A673 (cell line): Measurements from ENCODE around the gene FSCN2. TPM values are rescaled to one million over a fixed set of nuclear protein-coding genes. Genes with fewer than 3 reads are reported as not detected.

Experiments
- BruUV-seq: library from RNA; stranded (reverse); fragments of 400-500 nt; replicated peaks from 2 replicates; lab custom pipeline; 2021; lab: Mats Ljungman, UMichigan
- CTCF ChIA-PET: fragments of 300-600 bp; sonication (Branson Sonifier 250); formaldehyde crosslinking; loops from one replicate; lab custom pipeline; 2022; ENCODE audit warnings: antibody characterized with exemption; lab: Charles Lee
- POLR2A ChIA-PET: fragments of 300-600 bp; sonication (Branson Sonifier 250); formaldehyde crosslinking; loops from one replicate; lab custom pipeline; 2022; ENCODE audit warnings: antibody characterized with exemption; ENCODE audit not compliant: low non-redundant PET; lab: Charles Lee
- DNase-seq: peaks from one replicate; pipeline ENCODE4 v3.0.0-alpha.2; 2015; ENCODE audit warnings: low spot score
- H3K27ac ChIP-seq: fragments of 200-600 bp; sonication (generic); 2 replicates; pipeline ENCODE4 v1.5.1; 2016; ENCODE audit warnings: mixed run types, low read depth, mild to moderate bottlenecking, mixed read lengths, antibody characterized with exemption, low read length; ENCODE audit not compliant: poor library complexity, severe bottlenecking
- H3K27me3 ChIP-seq: fragments of 200-600 bp; sonication (generic); replicated peaks from 2 replicates; pipeline ENCODE4 v1.6.1; 2017; ENCODE audit warnings: mixed run types, low read depth, mild to moderate bottlenecking, mixed read lengths, antibody characterized with exemption, low read length; ENCODE audit not compliant: insufficient read depth, poor library complexity
- H3K36me3 ChIP-seq: fragments of 200-600 bp; sonication (generic); 2 replicates; pipeline ENCODE4 v1.6.1; 2016; ENCODE audit warnings: mixed run types, mild to moderate bottlenecking, mixed read lengths, antibody characterized with exemption, low read length; ENCODE audit not compliant: insufficient read depth, poor library complexity, severe bottlenecking
- H3K4me1 ChIP-seq: fragments of 200-600 bp; sonication (generic); 2 replicates; pipeline ENCODE4 v1.6.1; 2017; ENCODE audit warnings: mixed run types, mild to moderate bottlenecking, mixed read lengths, antibody characterized with exemption, low read length; ENCODE audit not compliant: insufficient read depth, poor library complexity, severe bottlenecking
- H3K4me3 ChIP-seq: fragments of 200-600 bp; sonication (generic); 2 replicates; pipeline ENCODE4 v1.5.1; 2016; ENCODE audit warnings: low read depth, mixed run types, mild to moderate bottlenecking, mixed read lengths, low read length; ENCODE audit not compliant: poor library complexity, severe bottlenecking
- H3K9me3 ChIP-seq: fragments of 200-600 bp; sonication (generic); 2 replicates; pipeline ENCODE4 v1.6.1; 2016; ENCODE audit warnings: mixed run types, low read depth, mild to moderate bottlenecking, mixed read lengths, antibody characterized with exemption, low read length; ENCODE audit not compliant: poor library complexity, severe bottlenecking
- CTCF ChIP-seq: fragments of 300-800, 200-600 bp; sonication (generic); conservative IDR thresholded peaks from 2 replicates; pipeline ENCODE4 v1.5.1; 2017; ENCODE audit warnings: low read depth, mild to moderate bottlenecking, antibody characterized with exemption, low read length, moderate library complexity, mixed read lengths
- EZH2 ChIP-seq: fragments of 200-600 bp; sonication (generic); IDR thresholded peaks from 2 replicates; pipeline ENCODE4 v1.6.1; 2017; ENCODE audit warnings: borderline replicate concordance, low read depth, mild to moderate bottlenecking, mixed read lengths, antibody characterized with exemption, low read length; ENCODE audit not compliant: poor library complexity, severe bottlenecking
- intact Hi-C: fragments of 100-400 bp; cut with micrococcal nuclease; formaldehyde crosslinking; loops from one replicate; pipeline ENCODE4 v1.10.0; 2022; ENCODE audit not compliant: unreplicated experiment
- total RNA-seq: library from RNA; stranded (reverse); gene quantifications from 2 replicates; pipeline ENCODE4 v1.2.3, GENCODE V29; 2021

Gene FSCN2
- total RNA-seq, 1 experiment from 2014 or later: 0.26 TPM

GRCh38 chr17:81518113-81518784 is 9.9 kb upstream of the FSCN2 start:
- Histone ChIP-seq H3K4me3 (no peak overlapping the region), H3K27me3 (no peaks in the 10 kb centered on the region), H3K9me3 (no peaks in the 10 kb centered on the region), H3K27ac (no peak overlapping the region), H3K4me1 (peaks cover 21% of the 10 kb centered on the region), H3K36me3 (no peaks in the 10 kb centered on the region)
- POLR2A ChIA-PET: no interaction called here
- CTCF ChIA-PET: no interaction called here
- BruUV-seq: no TSS peak
- intact Hi-C loops: loop anchor here (5.0 to 10.0 kb wide), 2 partner anchors 34 to 87 kb away; partner anchors contain the start of gene FAAP100
- no peak for TF ChIP-seq CTCF
- no peak for TF ChIP-seq EZH2
- no peak for DNase-seq

- no peaks in the 10 kb centered on the region for H3K27me3 ChIP-seq
- no peak overlapping the region for H3K27ac ChIP-seq
- peak overlapping the region; percentile 40 for H3K4me3 ChIP-seq
- intact Hi-C loops: loop anchor here (5.0 to 10.0 kb wide), 2 partner anchors 33 to 86 kb away; partner anchors contain the start of gene FAAP100
- TF ChIP-seq EZH2 (no peak), CTCF (no peak)
- no TSS peak for BruUV-seq
- ChIA-PET CTCF (interaction anchor here (0.5 kb wide), 1 partner anchor 69 kb away, joined by 4 read pairs; no protein-coding TSS in a partner anchor), POLR2A (no interaction called here)
- peaks cover 15% of the 10 kb centered on the region for H3K4me1 ChIP-seq
- H3K9me3 ChIP-seq: no peaks in the 10 kb centered on the region
- H3K36me3 ChIP-seq: no peaks in the 10 kb centered on the region
- DNase-seq: no peak
Measured at GRCh38 chr17:81518785-81519283, 9.3 kb upstream of the FSCN2 start.

- Histone ChIP-seq H3K4me1 (peaks cover 14% of the 10 kb centered on the region), H3K27ac (no peak overlapping the region), H3K9me3 (no peaks in the 10 kb centered on the region), H3K36me3 (no peaks in the 10 kb centered on the region), H3K27me3 (no peaks in the 10 kb centered on the region), H3K4me3 (peak overlapping the region; percentile 40)
- peak; percentile 37 for TF ChIP-seq CTCF
- no peak for TF ChIP-seq EZH2
- no TSS peak for BruUV-seq
- intact Hi-C loops: loop anchor here (5.0 to 10.0 kb wide), 2 partner anchors 33 to 85 kb away; partner anchors contain the start of gene FAAP100
- DNase-seq: no peak
- ChIA-PET CTCF (interaction anchor here (0.5 kb wide), 1 partner anchor 68 kb away, joined by 4 read pairs; no protein-coding TSS in a partner anchor), POLR2A (interaction anchor here (0.6 kb wide), 1 partner anchor 100 kb away, joined by 3 read pairs; no protein-coding TSS in a partner anchor)
Measured at GRCh38 chr17:81519284-81520020, 8.7 kb upstream of the FSCN2 start.
